K562 (cell line): Measurements from ENCODE around the gene MAGEB2. TPM values are rescaled to one million over a fixed set of nuclear protein-coding genes. Genes with fewer than 3 reads are reported as not detected.
A peak's percentile ranks its signal among the peaks of the same experiment; 100 is the strongest.

Experiments
- ARNT ChIP-seq, 2 experiments: fragments of 450-650 bp; IDR thresholded peaks; 2 replicates each; pipeline ENCODE4 v1.6.1; 2016; ENCODE audit warnings: mild to moderate bottlenecking in 1 of 2
- C11orf30 ChIP-seq: fragments of 450-650 bp; IDR thresholded peaks from 2 replicates; pipeline ENCODE4 v1.6.1; 2016; ENCODE audit warnings: low read depth, mild to moderate bottlenecking
- CTBP1 ChIP-seq: fragments of 450-650 bp; IDR thresholded peaks from 2 replicates; pipeline ENCODE4 v1.6.1; 2016; ENCODE audit warnings: borderline replicate concordance
- CUX1 ChIP-seq: fragments of 200-800 bp; sonication (Bioruptor generic); IDR thresholded peaks from 2 replicates; pipeline ENCODE4 v1.6.1; 2016; ENCODE audit warnings: missing genetic modification characterization, missing compliant biosample characterization
- CXXC5 ChIP-seq: fragments of 250-450 bp; sonication (Bioruptor Pico); IDR thresholded peaks from 2 replicates; pipeline ENCODE4 v1.8.0; 2022; ENCODE audit warnings: inconsistent platforms, mild to moderate bottlenecking, moderate library complexity
- GABPA ChIP-seq: fragments of 200-800 bp; sonication (Bioruptor generic); conservative IDR thresholded peaks from 2 replicates; pipeline ENCODE4 v1.6.1; 2016; ENCODE audit warnings: low read depth, missing genetic modification characterization, missing compliant biosample characterization
- HOXB6 ChIP-seq: fragments of 250-450 bp; sonication (Bioruptor Pico); IDR thresholded peaks from 2 replicates; pipeline ENCODE4 v1.5.1; 2022; ENCODE audit warnings: mild to moderate bottlenecking, borderline replicate concordance
- NRF1 ChIP-seq, 2 experiments: fragments of 450-650 bp; IDR thresholded peaks in 1 of 2; conservative IDR thresholded peaks in 1 of 2; 2 replicates each; pipeline ENCODE4 v1.6.1; 2014; ENCODE audit warnings: mild to moderate bottlenecking in 2 of 2
- RBFOX2 ChIP-seq: fragments of 200-400 bp; formaldehyde crosslinking; IDR thresholded peaks from 2 replicates; pipeline ENCODE4 v1.6.1; 2017; ENCODE audit warnings: low read depth, mild to moderate bottlenecking, low read length, moderate library complexity
- SUPT5H ChIP-seq: fragments of 450-650 bp; IDR thresholded peaks from 2 replicates; pipeline ENCODE4 v1.6.1; 2016
- TRIM25 ChIP-seq: fragments of 450-650 bp; IDR thresholded peaks from 2 replicates; pipeline ENCODE4 v1.7.0; 2016; ENCODE audit warnings: borderline replicate concordance
- ZNF165 ChIP-seq: fragments of 250-450 bp; sonication (Bioruptor Pico); IDR thresholded peaks from 2 replicates; pipeline ENCODE4 v1.4.0; 2020; ENCODE audit warnings: borderline replicate concordance
- ZNF212 ChIP-seq: fragments of 450-650 bp; formaldehyde crosslinking; IDR thresholded peaks from 2 replicates; pipeline ENCODE4 v1.4.0; 2020; ENCODE audit warnings: mild to moderate bottlenecking
- ZNF780A ChIP-seq: fragments of 250-450 bp; sonication (Bioruptor Pico); IDR thresholded peaks from 2 replicates; pipeline ENCODE4 v1.5.0; 2021; ENCODE audit warnings: mild to moderate bottlenecking
- polyA plus RNA-seq, 8 experiments: library from polyadenylated mRNA; depleted of rRNA in 4 of 8; stranded (reverse) in 5 of 8; unstranded in 3 of 8; fragments of >200 nt; fragmentation: Nextera tagmentation in 2 of 8; fragmentation: Illumina TruSeq in 1 of 8; extraction: Ambion mirVana in 2 of 8; extraction: Trizol in 1 of 8; gene quantifications; 2 replicates each; pipeline versions ENCODE4 v1.2.1 to v1.2.3, GENCODE V29; 2011 to 2014; ENCODE audit warnings: inconsistent platforms in 1 of 8, missing spikeins in 1 of 8
- total RNA-seq, 7 experiments: library from RNA; depleted of rRNA in 6 of 7; stranded (reverse); fragments of >200 nt in 6 of 7; fragmentation: Illumina TruSeq in 2 of 7; extraction: Trizol in 2 of 7; gene quantifications; 2 replicates each; pipeline versions ENCODE4 v1.2.1 to v1.2.3, GENCODE V29; 2011 to 2021; ENCODE audit warnings: low replicate concordance in 1 of 7
- TF ChIP-seq, protein P1 (sequence below), 2 experiments: fragments of 450-650 bp; IDR thresholded peaks; 2 replicates each; pipeline ENCODE4 v1.6.1; 2018; ENCODE audit warnings: mild to moderate bottlenecking in 2 of 2, low read depth in 1 of 2; ENCODE audit not compliant: partially characterized antibody in 2 of 2
- TF ChIP-seq, protein P2 (sequence below): sonication (generic); formaldehyde crosslinking; IDR thresholded peaks from 2 replicates; pipeline ENCODE4 v1.8.0; 2022; ENCODE audit warnings: missing genetic modification reagents, mild to moderate bottlenecking, moderate library complexity, borderline replicate concordance

MAGEB2 gene
- total and polyA plus RNA-seq, 9 of the 15 experiments (the other 6 are each of a cell fraction or from before 2014, with no cell fraction given): 21.6 to 277 (median 88.8) TPM

GRCh38 chrX:30246769-30247489 lies 31.6 kb downstream of the MAGEB2 start, which contains the start of gene MAGEB1 (continued):
- TF ChIP-seq, protein P1, sequence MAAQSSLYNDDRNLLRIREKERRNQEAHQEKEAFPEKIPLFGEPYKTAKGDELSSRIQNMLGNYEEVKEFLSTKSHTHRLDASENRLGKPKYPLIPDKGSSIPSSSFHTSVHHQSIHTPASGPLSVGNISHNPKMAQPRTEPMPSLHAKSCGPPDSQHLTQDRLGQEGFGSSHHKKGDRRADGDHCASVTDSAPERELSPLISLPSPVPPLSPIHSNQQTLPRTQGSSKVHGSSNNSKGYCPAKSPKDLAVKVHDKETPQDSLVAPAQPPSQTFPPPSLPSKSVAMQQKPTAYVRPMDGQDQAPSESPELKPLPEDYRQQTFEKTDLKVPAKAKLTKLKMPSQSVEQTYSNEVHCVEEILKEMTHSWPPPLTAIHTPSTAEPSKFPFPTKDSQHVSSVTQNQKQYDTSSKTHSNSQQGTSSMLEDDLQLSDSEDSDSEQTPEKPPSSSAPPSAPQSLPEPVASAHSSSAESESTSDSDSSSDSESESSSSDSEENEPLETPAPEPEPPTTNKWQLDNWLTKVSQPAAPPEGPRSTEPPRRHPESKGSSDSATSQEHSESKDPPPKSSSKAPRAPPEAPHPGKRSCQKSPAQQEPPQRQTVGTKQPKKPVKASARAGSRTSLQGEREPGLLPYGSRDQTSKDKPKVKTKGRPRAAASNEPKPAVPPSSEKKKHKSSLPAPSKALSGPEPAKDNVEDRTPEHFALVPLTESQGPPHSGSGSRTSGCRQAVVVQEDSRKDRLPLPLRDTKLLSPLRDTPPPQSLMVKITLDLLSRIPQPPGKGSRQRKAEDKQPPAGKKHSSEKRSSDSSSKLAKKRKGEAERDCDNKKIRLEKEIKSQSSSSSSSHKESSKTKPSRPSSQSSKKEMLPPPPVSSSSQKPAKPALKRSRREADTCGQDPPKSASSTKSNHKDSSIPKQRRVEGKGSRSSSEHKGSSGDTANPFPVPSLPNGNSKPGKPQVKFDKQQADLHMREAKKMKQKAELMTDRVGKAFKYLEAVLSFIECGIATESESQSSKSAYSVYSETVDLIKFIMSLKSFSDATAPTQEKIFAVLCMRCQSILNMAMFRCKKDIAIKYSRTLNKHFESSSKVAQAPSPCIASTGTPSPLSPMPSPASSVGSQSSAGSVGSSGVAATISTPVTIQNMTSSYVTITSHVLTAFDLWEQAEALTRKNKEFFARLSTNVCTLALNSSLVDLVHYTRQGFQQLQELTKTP (IDR thresholded peaks at IDR 0.05; ENCODE audit: low read depth in 1 of 2, partially characterized antibody in 2 of 2): no peak
- TF ChIP-seq HOXB6 (CRISPR knock-in tag) (no peak), GABPA (tag) (peak; percentile 95), RBFOX2 (peak; percentile 86), CTBP1 (peak; percentile 53; the same call in 1 of the 2 replicates), ZNF212 (CRISPR knock-in tag) (no peak), ZNF780A (no peak), C11orf30 (no peak), CXXC5 (CRISPR knock-in tag) (peak; percentile 77), SUPT5H (peak; percentile 54), TRIM25 (no peak), ARNT (IDR thresholded peaks at IDR 0.05) (no peak), NRF1 (conservative IDR thresholded peaks at IDR 0.05 in 1 of 2, IDR thresholded peaks at IDR 0.05 in 1 of 2) (peak in 1 of 2 experiments; percentile 38; a peak in 1 of 4 replicates), CUX1 (no peak), ZNF165 (CRISPR knock-in tag) (no peak)
- TF ChIP-seq, protein P2, sequence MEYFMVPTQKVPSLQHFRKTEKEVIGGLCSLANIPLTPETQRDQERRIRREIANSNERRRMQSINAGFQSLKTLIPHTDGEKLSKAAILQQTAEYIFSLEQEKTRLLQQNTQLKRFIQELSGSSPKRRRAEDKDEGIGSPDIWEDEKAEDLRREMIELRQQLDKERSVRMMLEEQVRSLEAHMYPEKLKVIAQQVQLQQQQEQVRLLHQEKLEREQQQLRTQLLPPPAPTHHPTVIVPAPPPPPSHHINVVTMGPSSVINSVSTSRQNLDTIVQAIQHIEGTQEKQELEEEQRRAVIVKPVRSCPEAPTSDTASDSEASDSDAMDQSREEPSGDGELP (CRISPR knock-in tag): peak; percentile 80
